Urothelium cell line (cell line): ENCODE data around the gene SYT8.
"Not testable (repeated sequence)": the region's sequence is repeated elsewhere in the genome, so short reads cannot be mapped to it uniquely, and the experiment has no call there.

ENCODE experiments used
- DNase-seq: peaks from one replicate; pipeline ENCODE4 v3.0.0; 2011; ENCODE audit warnings: low spot score, mixed read lengths
- FAIRE-seq: peaks from 2 replicates; lab custom pipeline; 2011; peaks lifted over from hg19 to GRCh38; lab: Jason Lieb, UNC

The SYT8 gene, protein sequence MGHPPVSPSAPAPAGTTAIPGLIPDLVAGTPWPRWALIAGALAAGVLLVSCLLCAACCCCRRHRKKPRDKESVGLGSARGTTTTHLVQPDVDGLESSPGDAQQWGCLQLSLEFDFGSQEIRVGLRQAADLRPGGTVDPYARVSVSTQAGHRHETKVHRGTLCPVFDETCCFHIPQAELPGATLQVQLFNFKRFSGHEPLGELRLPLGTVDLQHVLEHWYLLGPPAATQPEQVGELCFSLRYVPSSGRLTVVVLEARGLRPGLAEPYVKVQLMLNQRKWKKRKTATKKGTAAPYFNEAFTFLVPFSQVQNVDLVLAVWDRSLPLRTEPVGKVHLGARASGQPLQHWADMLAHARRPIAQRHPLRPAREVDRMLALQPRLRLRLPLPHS

DNA sequence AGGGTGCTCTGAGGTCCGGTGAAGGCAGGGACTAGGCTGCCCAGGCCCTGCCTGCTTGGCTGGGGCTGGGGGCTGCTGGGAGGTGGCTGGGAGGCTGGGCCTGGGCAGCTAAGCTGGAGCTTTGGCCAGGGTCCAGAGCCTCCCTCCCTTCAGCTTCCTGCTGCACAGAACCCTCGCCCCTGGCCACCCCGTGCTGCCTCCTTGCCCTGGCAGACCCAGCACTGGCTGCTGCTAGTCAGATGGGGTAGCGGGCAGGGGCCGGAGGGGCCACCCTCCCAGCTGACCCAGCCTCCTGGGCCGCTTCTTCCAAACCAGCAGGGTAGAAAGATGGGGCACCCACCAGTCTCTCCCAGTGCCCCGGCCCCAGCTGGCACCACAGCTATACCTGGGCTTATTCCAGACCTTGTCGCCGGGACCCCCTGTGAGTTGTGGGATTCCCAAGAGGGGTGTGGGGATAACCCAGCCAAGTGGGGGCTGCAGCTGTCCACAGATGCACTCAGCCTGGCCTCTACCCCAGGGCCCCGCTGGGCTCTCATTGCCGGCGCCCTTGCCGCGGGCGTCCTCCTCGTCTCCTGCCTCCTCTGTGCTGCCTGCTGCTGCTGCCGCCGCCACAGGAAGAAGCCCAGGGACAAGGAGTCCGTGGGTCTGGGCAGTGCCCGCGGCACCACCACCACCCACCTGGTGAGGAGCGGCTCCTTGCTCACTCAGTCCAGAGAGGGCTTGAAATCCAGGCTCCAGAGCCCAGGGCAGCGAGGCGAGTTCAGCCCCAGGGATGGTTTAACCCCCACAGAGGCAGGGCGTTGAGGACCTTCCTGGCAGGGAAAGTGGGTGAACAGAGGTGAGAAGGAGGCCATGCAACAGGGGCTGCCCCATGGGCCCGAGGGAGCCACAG lies at the start of gene SYT8:
SYT8 (plus strand) TSS at position 212 of the 892 bp plus-strand sequence; CDS start at position 328, 116 bp downstream.
- DNase-seq (peak; percentile 36), FAIRE-seq (no peak)

DNA sequence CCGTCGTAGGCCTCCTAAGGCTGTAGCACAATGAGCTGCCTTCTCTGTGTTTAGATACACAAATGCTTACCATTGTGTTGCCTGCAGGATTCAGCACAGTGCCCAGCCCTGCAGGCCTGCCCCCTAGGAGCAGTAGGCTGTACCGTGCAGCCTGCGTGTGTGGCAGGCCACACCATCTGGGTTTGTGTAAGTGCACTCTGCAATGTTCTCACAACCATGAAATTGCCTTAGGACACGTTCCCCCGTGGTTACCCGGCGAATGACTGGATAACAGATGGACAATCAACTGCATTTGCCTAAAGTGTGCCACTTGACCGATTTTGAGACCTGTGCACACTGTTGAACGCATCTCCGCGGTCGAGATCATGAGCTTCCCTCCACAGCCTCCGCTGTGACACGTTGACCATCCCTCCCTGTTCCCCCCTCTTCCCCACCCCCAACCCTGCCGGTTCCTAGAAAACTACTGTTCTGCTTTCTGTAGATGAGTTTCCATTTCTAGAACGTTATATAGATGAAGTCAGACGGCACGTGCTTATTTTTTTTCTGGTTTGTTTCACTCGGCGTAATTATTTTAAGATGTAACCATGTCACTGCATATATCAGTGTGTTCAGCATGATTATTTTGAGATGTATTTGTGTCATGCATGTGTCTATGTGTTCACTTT lies 48.9 kb upstream of the SYT8 start:
- DNase-seq (no peak), FAIRE-seq (no peak)

DNA sequence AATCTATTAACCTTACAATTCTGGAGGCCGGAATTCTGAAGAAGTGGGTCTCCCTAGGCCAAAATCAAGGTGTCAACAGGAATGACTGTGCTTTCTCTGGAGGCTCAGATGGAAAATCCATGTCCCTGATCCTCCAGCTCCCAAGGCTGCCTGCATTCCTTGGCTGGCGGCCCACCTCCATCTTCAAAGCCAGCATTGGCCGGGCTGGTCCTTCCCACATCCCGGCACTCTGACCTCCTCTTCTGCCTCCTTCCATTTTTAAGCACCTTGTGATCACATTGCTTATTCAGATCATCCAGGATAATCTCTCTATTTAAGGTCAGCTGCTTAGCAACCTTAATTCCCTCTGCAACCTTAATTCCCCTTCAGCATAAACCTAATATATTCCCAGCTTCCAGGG lies 48.3 kb upstream of the SYT8 start:
- FAIRE-seq (no peak), DNase-seq (no peak)

DNA sequence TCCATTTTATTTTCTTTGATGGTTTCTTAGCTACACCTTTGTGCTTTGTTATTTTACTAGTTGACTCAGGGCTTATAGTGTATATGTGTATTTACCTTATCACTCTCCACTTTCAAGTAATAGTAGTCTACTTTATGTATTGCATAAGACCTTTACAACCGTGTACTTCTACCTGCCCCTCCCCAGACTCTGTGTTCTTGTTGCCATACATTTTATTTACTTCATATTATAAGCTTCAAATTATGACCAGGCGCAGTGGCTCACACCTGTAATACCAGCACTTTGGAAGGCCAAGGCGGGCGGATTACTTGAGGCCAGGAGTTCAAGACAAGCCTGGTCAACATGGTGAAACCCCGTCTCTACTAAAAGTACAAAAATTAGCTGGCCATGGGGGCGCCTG lies 42.9 kb upstream of the SYT8 start:
- no peak for FAIRE-seq
- DNase-seq = no peak

DNA sequence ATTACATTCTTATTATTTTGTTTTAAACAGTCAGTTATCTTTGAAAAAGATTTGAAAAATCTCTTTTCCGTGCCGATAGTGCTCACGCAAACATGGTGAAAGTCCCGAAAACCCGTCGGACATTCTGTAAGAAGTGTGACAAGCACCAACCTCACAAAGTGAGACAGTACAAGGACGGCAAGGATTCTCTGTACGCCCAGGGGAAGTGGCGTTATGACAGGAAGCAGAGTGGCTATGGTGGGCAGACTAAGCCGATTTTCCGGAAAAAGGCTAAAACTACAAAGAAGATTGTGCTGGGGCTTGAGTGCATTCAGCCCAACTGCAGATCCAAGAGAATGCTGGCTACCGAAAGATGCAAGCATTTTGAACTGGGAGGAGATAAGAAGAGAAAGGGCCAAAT lies 42.3 kb upstream of the SYT8 start:
- no peak for FAIRE-seq
- DNase-seq = no peak

DNA sequence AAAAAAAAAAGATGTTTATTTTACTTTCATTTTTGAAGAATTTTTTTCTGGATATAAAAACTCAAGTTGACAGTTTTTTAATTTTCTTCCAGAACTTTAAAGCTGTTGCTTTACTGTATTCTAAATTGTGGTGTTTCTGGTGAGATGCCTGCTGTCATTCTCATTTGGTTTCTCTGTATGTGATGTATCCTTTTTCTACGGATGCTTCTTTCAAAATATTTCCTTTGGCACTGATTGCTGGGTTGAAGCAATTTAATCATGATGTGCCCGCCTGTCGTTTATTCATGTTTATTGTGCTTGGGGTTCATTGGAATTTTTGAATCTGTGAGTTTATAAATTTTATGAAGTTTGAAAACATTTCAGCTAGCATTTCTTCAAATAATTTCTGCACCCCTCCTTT lies 41.7 kb upstream of the SYT8 start:
- DNase-seq (no peak), FAIRE-seq (no peak)

DNA sequence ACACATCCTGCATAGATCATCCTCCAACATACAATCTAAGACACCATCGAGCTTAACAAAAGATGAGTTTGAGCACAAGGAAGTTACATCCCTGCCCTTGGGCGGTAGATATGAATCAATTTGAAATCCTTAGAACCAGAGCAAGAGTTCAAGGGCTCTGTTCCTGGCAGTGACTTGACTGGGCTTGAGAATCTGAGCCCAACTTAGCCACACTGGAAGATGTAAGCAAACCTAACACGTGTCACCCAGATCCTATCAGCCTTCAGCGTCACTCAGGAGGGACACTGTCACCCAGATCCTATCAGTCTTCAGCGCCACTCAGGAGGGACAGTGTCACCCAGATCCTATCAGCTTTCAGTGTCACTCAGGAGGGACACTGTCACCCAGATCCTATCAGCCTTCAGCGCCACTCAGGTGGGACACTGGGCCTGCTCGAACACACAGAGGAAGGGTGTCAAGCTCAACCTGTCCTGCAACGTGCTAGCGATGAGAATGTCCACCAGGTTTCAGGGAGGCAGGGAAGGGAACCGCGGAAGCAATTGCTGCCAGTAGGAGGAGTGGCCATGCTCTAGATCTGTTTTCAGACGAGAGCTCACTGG lies 38.3 kb upstream of the SYT8 start:
- FAIRE-seq (no peak), DNase-seq (no peak)

DNA sequence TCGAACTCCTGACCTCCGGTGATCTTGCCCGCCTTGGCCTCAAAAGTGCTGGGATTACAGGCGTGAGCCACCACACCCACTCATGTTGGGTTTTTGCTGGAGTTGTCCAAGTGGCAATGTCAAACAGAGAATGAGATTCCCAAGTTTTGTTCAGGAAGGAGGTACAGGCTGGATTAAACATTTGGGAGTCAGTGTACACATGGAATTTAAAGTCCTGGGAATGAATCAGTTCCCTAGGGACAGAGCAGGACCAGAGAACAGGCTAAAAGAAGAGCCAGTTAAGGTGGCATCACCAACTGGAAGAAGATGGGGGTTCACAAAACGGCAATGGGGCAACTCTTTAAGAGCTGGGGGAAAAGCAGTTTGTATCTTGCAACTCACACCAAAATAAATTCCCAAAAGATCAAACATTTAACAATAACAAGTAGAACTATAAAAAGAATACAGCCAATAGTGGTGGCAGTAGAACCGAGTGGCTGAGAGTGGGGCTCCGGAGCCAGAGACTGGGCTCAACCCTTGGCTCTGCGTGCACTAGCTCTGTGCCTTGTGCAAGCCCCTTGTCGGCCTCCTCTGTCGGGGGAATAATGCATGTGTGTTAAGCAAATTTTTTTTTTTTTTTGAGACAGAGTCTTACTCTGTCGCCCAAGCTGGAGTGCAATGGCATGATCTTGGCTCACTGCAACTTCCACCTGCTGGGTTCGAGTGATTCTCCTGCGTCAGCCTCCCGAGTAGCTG lies 37.2 kb upstream of the SYT8 start:
- no peak for DNase-seq
- no peak for FAIRE-seq

DNA sequence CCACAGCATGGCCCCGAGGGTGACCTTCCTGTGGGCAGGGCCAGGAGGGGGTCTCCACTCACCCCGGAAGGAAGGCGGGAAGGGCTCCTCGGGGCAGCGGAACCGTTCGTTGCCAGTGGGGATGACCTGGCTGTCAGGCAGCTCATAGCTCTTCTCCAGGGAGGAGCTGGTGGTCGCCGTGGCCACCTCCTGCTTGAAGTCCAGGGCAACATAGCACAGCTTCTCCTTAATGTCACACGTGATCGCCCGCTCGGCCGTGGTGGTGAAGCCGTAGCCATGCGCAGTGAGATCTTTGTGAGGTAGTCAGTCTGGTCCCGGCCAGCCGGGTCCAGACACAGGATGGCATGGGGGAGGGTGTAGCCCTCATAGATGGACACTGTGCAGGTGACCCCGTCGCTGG lies 31.5 kb upstream of the SYT8 start:
- DNase-seq = no peak
- FAIRE-seq = no peak

DNA sequence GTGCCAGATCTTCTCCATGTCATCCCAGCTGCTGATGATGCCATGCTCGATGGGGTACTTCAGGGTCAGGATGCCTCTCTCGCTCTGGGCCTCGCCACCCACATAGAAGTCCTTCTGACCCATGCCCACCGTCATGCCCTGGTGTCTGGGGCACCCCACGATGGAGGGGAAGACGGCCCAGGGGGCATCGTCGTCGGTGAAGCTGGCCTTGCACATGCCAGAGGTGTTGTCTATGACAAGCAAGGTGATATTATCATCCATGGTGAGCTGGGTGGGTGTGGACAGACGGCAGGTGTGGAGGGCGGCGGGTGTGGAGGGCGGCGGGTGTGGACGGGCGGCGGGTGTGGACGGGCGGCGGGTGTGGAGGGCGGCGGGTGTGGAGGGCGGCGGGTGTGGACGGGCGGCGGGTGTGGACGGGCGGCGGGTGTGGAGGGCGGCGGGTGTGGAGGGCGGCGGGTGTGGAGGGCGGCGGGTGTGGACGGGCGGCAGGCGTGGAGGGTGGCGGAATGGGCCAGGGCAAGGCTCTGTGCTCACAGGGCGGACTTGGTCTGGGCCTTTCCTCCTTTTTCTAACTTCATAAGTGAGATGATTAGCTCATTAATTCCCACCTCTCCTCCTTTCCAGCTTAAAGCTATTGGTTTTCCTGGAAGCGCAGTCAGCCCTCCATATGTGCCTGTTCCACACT lies 30.8 kb upstream of the SYT8 start:
- FAIRE-seq, DNase-seq: not testable (repeated sequence)

DNA sequence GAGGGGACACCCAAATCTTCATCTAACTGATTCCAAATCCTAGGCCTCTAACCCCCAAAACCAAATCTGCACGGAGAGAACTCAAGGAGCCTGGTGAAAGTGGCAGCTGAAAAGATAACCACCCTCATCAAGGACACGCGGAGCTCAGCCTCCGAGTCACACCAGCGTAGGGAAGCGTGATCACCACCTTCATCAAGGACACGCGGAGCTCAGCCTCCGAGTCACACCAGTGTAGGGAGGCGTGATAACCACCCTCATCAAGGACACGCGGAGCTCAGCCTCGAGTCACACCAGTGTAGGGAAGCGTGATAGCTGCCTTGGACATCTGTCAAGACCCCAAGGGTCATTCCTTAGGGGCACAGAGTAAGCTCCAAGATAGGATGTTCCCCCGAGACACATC lies 29.3 kb upstream of the SYT8 start:
- no peak for DNase-seq
- no peak for FAIRE-seq

DNA sequence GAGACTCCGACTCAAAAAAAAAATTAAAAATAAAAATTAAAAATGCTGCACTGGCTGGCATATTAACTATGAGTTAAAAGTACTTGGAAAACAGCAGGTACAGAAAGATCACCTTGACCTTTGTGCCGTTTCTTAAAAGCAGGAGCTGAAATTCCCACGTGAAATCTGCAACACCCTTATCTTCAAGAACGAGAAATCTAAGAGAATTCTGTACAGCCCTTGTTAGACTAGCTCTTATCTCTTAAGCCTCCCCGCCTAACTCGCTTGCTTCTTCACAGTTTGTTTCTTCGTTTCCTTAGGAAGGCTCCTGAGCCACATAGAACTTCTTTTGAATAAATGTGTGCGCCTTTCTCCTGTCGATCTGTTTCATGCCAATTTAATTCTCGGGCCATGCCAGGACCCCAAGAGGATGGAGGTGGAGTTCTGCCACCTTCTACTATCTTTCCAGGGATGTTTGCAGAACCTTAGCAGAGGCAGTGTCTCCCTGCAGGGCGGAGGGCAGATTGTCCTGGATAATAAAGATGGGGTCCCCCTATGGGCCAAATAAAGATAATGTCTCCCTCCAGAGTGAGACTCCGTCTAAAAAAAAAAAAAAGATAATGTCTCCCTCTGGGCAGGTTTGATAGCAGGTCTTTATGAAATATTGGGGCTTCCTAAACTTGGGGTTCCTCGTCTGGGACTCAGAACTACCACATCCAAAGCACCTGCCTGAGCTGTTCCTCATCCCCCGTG lies 27.4 kb upstream of the SYT8 start:
- no peak for FAIRE-seq

DNA sequence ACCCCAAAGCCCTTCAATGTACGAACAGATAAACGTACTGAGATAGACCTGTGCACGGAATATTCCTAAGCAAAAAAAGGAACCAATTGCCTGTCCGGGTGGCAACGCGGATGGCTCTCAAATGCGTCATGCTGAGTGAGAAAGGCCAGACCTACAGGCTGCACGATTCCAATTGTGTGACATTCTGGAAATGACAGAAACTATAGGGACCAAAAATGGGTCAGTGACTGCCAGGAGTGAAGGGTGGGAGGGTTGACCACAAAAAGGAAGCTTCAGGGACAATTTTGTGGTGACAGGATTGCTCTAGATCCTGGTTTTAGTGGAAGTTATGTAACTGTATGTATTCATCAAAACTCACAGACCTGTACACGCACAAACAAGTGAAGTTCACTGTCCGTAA lies 24.0 kb upstream of the SYT8 start:
- no peak for DNase-seq
- FAIRE-seq = no peak

More for the DNA sequence above, 27.4 kb upstream of the SYT8 start:
- DNase-seq = no peak

DNA sequence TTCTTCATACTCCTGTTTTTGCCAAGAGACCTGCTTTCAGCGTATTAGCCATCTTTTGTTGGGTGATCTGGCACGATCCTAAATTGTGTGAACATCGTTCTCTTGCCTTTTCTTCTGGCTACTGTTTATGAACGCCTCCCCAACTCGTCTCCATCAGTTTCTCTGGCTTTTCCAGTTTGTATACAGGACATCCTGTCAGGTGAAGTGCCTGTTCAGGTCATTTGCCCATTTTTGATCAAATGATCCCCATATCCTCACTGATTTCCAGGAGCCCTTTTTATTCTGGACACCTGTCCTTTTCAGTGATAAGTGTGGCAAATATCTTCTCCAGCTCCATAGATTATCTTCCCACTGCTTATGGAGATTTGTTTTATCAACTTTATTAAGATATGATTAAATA lies 22.5 kb upstream of the SYT8 start:
- no peak for FAIRE-seq
- DNase-seq = no peak

DNA sequence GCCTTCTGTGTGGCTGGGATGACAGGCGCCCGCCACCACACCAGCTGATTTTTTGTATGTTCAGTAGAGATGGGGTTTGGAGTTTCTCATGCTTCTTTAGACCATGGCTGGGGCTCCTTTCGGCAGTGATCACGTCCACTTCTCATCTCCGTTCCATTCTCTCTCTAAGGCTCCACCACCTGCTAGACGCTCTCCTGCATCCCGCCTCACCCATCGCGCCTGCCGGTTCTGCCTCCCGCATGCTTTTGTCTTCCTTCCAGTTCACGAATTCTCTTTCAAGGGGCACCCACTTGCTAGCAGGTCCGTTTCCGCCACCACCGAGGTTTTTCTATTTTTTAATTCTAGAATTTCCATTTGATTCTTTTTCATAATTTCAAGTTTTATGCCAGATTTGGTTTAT lies 22.0 kb upstream of the SYT8 start:
- no peak for FAIRE-seq
- DNase-seq = no peak

DNA sequence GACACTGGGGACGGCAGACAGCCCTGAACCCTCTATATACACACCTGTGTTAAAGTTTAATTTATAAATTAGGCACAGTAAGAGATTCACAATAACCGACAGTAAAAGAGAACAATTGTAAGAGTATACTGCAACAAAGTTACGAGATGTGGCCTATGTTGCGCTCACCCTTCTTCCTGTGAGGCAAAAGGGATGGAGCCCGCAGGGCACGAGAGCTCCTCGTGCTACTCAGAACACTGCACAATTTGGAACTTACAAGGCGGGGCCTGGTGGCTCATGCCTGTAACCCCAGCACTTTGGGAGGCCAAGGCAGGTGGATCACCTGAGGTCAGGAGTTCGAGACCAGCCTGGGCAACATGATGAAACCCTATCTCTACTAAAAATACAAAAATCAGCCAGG lies 21.4 kb upstream of the SYT8 start:
- DNase-seq, FAIRE-seq: not testable (repeated sequence)

DNA sequence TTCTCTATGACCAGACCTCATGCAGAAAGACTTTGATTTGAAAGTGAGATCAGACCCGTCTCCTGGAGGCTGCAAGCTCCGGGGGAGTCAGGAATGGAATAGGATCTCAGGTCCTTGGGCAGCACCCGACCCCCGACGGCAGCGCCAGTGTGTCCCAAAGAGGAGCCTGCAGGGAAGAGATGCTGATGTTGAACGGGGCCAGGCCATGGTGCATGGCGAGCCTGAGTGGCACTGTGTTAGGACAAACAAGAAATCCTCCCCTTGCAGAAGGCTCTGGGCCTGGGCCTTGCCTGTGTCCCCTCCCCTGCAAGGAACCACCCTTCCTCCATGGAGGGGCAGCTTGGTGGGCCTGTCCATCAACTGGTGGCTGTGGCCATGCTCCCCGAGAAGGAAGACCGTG lies 20.1 kb upstream of the SYT8 start:
- DNase-seq = no peak
- no peak for FAIRE-seq

DNA sequence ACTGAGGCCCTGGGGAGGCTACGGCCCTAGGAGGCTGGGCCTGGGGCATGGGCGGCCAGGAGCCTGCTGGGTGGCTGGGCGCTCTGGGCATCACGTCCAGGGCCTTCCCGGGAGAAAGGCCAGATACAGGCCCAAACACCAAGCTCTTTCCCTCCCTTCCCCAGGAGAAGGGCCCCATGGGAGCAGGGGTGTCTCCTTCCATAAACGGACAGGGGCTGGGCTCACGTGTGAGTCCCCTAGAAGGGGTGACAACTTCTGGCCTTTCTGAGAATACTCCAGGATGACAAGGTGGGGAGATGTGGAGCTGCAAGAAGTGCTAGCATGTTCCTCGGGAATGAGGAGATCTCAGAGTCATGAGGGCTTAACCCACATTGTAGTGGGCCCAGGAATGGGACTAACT lies 19.5 kb upstream of the SYT8 start:
- DNase-seq (no peak), FAIRE-seq (no peak)

DNA sequence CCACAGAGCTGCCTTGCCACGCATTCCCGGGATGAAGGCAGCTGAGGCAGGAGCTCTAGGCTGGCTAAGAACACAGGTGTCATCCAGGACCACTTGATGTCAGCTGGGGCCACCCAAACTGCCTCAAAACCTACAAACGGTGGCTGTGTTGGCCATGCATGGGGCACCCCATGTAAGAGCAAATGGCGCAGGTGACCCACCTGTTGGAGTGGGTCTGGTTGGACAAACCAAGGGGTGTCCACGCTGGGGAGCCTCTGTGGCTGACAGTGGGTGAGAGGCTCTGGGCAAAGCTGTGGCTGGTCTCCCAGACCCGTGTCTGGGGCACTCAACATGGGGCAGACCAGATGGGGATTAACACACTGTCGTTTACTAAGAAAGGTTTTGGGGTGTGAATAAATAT lies 19.0 kb upstream of the SYT8 start:
- no peak for DNase-seq
- no peak for FAIRE-seq
